ENCODE data around the gene ARF3.

DNA sequence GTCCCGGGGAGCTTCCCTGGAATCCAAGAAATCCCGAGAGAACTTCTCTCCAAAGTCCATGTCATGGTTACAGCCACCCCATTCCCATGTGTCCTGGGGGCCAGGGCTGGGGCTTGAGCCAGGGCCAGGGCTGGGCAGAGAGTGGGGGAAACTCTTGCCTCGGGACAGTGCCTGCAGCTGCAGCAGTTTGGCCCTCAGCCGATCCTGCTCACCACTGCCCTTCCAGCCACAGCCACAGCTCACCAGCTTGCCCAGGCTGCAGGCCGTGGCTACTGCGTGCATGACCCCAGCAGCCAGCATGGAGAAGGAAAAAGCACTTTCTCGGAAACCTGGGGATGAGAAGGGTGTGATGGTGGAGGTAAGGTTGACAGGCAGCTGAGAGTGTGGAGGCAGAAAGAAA lies 10.7 kb upstream of the ARF3 start:
- TF ChIP-seq, protein P1, sequence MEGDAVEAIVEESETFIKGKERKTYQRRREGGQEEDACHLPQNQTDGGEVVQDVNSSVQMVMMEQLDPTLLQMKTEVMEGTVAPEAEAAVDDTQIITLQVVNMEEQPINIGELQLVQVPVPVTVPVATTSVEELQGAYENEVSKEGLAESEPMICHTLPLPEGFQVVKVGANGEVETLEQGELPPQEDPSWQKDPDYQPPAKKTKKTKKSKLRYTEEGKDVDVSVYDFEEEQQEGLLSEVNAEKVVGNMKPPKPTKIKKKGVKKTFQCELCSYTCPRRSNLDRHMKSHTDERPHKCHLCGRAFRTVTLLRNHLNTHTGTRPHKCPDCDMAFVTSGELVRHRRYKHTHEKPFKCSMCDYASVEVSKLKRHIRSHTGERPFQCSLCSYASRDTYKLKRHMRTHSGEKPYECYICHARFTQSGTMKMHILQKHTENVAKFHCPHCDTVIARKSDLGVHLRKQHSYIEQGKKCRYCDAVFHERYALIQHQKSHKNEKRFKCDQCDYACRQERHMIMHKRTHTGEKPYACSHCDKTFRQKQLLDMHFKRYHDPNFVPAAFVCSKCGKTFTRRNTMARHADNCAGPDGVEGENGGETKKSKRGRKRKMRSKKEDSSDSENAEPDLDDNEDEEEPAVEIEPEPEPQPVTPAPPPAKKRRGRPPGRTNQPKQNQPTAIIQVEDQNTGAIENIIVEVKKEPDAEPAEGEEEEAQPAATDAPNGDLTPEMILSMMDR (IDR thresholded peaks at IDR 0.05; ENCODE audit: extremely low read depth in 1 of 2, insufficient read depth in 1 of 2, low read depth in 1 of 2, low read length in 2 of 2), result no peak
- TF ChIP-seq POLR2A (IDR thresholded peaks at IDR 0.05; ENCODE audit: low read depth, low read length), result no peak
- no peak for TF ChIP-seq EZH2 (IDR thresholded peaks at IDR 0.05; ENCODE audit: borderline replicate concordance, low read depth, low read length, severe bottlenecking)
- TF ChIP-seq POLR2AphosphoS5 (IDR thresholded peaks at IDR 0.05; ENCODE audit: insufficient read depth, low read depth, low read length), result no peak
- TF ChIP-seq, protein P2, sequence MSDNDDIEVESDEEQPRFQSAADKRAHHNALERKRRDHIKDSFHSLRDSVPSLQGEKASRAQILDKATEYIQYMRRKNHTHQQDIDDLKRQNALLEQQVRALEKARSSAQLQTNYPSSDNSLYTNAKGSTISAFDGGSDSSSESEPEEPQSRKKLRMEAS (IDR thresholded peaks at IDR 0.05; ENCODE audit: insufficient read depth, insufficient read length), result no peak

Measured in endothelial cell of umbilical vein (primary cell).